Measurements from ENCODE around the gene CYB5R3.
"Not testable (repeated sequence)": the region's sequence is repeated elsewhere in the genome, so short reads cannot be mapped to it uniquely, and the experiment has no call there.

The CYB5R3 gene

GRCh38 chr22:42624551-42625106 is 24.6 kb downstream of the CYB5R3 start:
- no peak for DNase-seq (ENCODE audit: low read depth, low spot score)

- DNase-seq (ENCODE audit: low read depth, low spot score): no peak
Measured at GRCh38 chr22:42623756-42624441, 25.3 kb downstream of the CYB5R3 start.

GRCh38 chr22:42623301-42623751 is 25.9 kb downstream of the CYB5R3 start:
- DNase-seq (ENCODE audit: low read depth, low spot score): no peak

- DNase-seq (ENCODE audit: low read depth, low spot score): no peak
Measured at GRCh38 chr22:42622061-42622710, 27.0 kb downstream of the CYB5R3 start.

GRCh38 chr22:42621505-42622002 is 27.6 kb downstream of the CYB5R3 start:
- no peak for DNase-seq (ENCODE audit: low read depth, low spot score)

GRCh38 chr22:42620084-42620483 is 29.1 kb downstream of the CYB5R3 start:
- DNase-seq (ENCODE audit: low read depth, low spot score): no peak

GRCh38 chr22:42619261-42620063 is 29.7 kb downstream of the CYB5R3 start:
- no peak for DNase-seq (ENCODE audit: low read depth, low spot score)

- DNase-seq (ENCODE audit: low read depth, low spot score): no peak
Measured at GRCh38 chr22:42617155-42617983, 31.8 kb downstream of the CYB5R3 start.

GRCh38 chr22:42615860-42616175 is 33.4 kb downstream of the CYB5R3 start:
- not testable (repeated sequence) for DNase-seq (ENCODE audit: low read depth, low spot score)

- peak; percentile 95 for DNase-seq (ENCODE audit: low read depth, low spot score)
Measured at GRCh38 chr22:42615092-42615859, 33.9 kb downstream of the CYB5R3 start.

GRCh38 chr22:42614312-42615091 is 34.7 kb downstream of the CYB5R3 start, which contains the start of gene POLDIP3:
TSS of gene POLDIP3 (minus strand) at chr22:42614883. CDS start at chr22:42614857, 26 bp downstream.
- peak; percentile 96 for DNase-seq (ENCODE audit: low read depth, low spot score)

GRCh38 chr22:42613872-42614301 is 35.3 kb downstream of the CYB5R3 start:
- no peak for DNase-seq (ENCODE audit: low read depth, low spot score)

- DNase-seq (ENCODE audit: low read depth, low spot score): no peak
Measured at GRCh38 chr22:42612336-42612735, 36.9 kb downstream of the CYB5R3 start.

GRCh38 chr22:42611051-42611450 is 38.1 kb downstream of the CYB5R3 start:
- no peak for DNase-seq (ENCODE audit: low read depth, low spot score)

- no peak for DNase-seq (ENCODE audit: low read depth, low spot score)
Measured at GRCh38 chr22:42610186-42610585, 39.0 kb downstream of the CYB5R3 start.

- DNase-seq (ENCODE audit: low read depth, low spot score): peak; percentile 73
Measured at GRCh38 chr22:42608823-42609361, 40.3 kb downstream of the CYB5R3 start.

- no peak for DNase-seq (ENCODE audit: low read depth, low spot score)
Measured at GRCh38 chr22:42608136-42608822, 40.9 kb downstream of the CYB5R3 start.

- DNase-seq (ENCODE audit: low read depth, low spot score): not testable (repeated sequence)
Measured at GRCh38 chr22:42607641-42608040, 41.6 kb downstream of the CYB5R3 start.

- no peak for DNase-seq (ENCODE audit: low read depth, low spot score)
Measured at GRCh38 chr22:42604403-42604802, 44.8 kb downstream of the CYB5R3 start.

All from brain pericyte (primary cell).